GM12864 (cell line): ENCODE measurements around the gene HS3ST6.
"Not testable (repeated sequence)": the region's sequence is repeated elsewhere in the genome, so short reads cannot be mapped to it uniquely, and the experiment has no call there.

Experiments used
- DNase-seq: peaks from one replicate; pipeline ENCODE4 v3.0.0-alpha.2; 2011; ENCODE audit warnings: low read depth
- H3K4me3 ChIP-seq: 2 replicates; pipeline ENCODE4 v1.5.1; 2011; ENCODE audit warnings: mild to moderate bottlenecking, low read depth, low read length, control low read depth
- CTCF ChIP-seq: IDR thresholded peaks from 2 replicates; pipeline ENCODE4 v1.5.1; 2011; ENCODE audit warnings: low read depth, mild to moderate bottlenecking, moderate library complexity, low read length, control low read depth, inconsistent platforms; ENCODE audit errors: missing control alignments

Gene HS3ST6

DNA sequence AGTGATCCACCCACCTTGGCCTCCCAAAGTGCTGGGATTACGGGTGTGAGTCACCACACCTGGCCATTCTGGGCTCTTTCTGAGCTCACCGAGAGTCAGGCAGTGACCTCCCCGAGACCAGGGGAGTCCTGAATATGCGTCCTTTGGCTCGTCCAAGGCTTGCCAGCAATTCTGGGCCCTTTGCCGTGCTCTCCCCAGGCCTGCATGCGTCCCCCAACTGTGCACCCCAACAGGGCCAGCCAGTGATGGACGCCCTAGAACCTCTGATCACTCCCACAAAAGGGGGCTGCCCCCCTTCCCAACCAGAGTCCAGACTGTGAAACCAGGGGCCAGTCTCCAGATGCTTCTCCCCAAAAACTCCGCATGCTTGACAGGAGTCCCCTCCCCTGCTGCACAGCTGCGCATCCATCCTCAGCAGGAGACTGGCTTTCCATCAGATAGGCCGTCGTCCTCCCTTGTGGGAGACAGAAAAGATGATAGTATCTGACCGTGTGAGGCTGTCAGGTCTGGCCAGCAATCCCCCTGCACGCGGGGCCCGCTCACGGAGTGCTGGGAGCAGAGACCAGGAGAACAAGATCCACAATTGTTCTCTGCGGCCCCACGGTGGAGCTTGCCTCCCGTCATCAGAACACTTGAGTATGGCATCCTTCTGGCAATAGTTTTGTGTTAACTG lies 15.5 kb downstream of the HS3ST6 start:
- H3K4me3 ChIP-seq = no peak overlapping the region
- DNase-seq = no peak
- TF ChIP-seq CTCF = no peak

- TF ChIP-seq CTCF = no peak
- H3K4me3 ChIP-seq = no peak overlapping the region
- DNase-seq = no peak
These were observed 17.8 kb downstream of the HS3ST6 start for GRCh38 chr16:1900452-1900774.

DNA sequence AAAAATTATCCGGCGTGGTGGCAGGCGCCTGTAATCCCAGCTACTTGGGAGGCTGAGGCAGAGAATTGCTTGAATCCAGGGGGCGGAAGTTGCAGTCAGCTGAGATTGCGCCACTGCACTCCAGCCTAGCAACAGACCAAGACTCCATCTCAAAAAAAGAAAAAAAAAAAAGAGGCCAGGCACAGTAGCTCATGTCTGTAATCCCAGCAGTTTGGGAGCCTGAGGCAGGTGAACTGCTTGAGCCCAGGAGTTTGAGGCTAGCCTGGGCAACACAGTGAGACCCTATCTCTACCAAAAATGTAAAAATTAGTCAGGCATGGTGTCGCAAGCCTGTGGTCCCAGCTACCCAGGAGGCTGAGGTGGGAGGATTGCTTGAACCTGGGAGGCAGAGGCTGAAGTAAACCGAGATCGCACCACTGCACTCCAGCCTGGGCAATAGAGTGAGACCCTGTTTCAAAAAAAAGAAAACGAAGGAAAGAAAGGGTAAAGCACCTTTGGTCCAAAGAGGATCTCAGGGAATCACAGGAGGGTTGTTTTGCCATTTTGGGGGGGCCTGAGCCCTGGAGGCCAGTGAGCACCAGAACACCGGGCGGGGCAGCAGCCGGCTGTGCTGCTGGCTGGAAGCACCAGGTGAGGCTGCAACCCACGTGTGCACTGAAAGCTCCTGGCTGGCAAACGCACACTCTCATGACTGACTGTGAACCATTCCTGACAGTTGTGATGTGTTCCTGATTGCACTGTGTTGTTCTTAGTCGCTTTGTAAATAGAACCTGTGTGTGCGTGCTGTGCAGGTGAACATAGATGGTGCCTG lies 18.4 kb downstream of the HS3ST6 start:
- no peak overlapping the region for H3K4me3 ChIP-seq
- no peak for DNase-seq
- no peak for TF ChIP-seq CTCF

GRCh38 chr16:1897692-1898091 lies 20.5 kb downstream of the HS3ST6 start:
- not testable (repeated sequence) for H3K4me3 ChIP-seq, DNase-seq

GRCh38 chr16:1895949-1896675 lies 22.1 kb downstream of the HS3ST6 start:
- DNase-seq = no peak
- TF ChIP-seq CTCF = no peak

DNA sequence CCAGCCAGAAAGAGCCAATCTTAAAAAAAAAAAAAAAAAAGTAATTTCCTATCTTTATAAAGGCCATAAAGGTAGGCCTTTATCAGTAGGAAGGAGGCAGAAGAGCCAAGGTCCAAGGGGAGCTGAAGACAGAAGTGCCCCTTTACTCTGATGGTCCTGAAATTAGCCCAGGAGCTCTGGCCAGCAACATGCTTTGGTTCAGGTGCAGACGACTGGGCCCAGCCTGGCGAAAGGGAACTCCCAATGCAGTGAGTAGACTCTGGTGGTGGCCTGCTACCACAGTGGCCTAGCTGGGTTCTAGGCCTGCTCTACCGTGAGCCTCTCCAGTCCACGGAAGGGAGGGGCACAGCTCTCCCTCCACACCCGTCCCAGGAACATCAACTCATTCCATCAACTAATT lies 23.1 kb downstream of the HS3ST6 start:
- TF ChIP-seq CTCF = no peak
- no peak for DNase-seq

More at GRCh38 chr16:1895949-1896675, 22.1 kb downstream of the HS3ST6 start:
- no peak overlapping the region for H3K4me3 ChIP-seq

DNA sequence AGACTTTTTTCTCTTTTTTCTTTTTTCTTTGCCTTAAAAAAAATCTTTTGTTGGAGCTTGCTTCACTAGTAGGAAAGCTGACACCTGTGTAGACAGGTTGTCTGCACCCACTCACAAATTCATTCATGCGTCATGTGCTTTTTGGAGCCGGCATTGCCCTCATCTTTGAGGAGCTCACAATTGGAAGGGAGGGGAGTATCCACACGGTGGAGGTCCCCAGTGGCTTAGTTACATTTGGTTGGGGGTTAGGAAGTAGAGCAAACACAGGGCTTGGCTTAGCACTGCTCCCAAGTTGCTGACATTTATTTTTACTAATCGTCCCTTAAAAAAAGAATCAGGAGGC lies 27.5 kb downstream of the HS3ST6 start:
- TF ChIP-seq CTCF = no peak
- no peak for DNase-seq
- H3K4me3 ChIP-seq = no peak overlapping the region

More for the DNA sequence above, 23.1 kb downstream of the HS3ST6 start:
- no peak overlapping the region for H3K4me3 ChIP-seq
